H1 (cell line): ENCODE results near the gene MBD5. TPM values are rescaled to one million over a fixed set of nuclear protein-coding genes. Genes with fewer than 3 reads are reported as not detected.

Experiments used
- BACH1 ChIP-seq: IDR thresholded peaks from 2 replicates; pipeline ENCODE4 v1.6.1; 2012; ENCODE audit warnings: low read length, improper control_type of control experiment
- JUN ChIP-seq: IDR thresholded peaks from 2 replicates; pipeline ENCODE4 v1.6.1; 2011; ENCODE audit warnings: low read depth, mild to moderate bottlenecking, improper control_type of control experiment, low read length
- polyA plus RNA-seq, 7 experiments: library from polyadenylated mRNA; depleted of rRNA in 3 of 7; stranded (reverse) in 5 of 7; unstranded in 2 of 7; fragments of >200 nt in 5 of 7; fragments of 200-250 nt in 2 of 7; gene quantifications; 1 replicate in 5 of 7; 2 replicates in 1 of 7; 4 replicates in 1 of 7; pipeline versions ENCODE4 v1.2.1 to v1.2.3, GENCODE V29; 2011 to 2013; ENCODE audit warnings: missing spikeins in 2 of 7, mixed read lengths in 2 of 7
- total RNA-seq: library from RNA; stranded (reverse); fragmentation: NEBNext Ultra II Directional; extraction: Animal tissue kit (Norgen Biotek cat#: 25700); gene quantifications from 2 replicates; pipeline ENCODE4 v1.2.1, GENCODE V29; 2021

The MBD5 gene
- total and polyA plus RNA-seq, 2 of the 8 experiments (the other 6 are each of a cell fraction or from before 2014, with no cell fraction given), result 9.7 to 29.4 TPM

GRCh38 chr2:148300544-148300943 is 279.7 kb downstream of the MBD5 start (continued):
- TF ChIP-seq BACH1, result no peak
- no peak for TF ChIP-seq JUN
